HG02588 (cell line): Measurements from ENCODE around the gene SRI.

Experiments used
- ATAC-seq: cut with Tn5 transposase; IDR thresholded peaks from one replicate; pipeline ENCODE4 v1.9.1; 2021; ENCODE audit warnings: mild to moderate bottlenecking, moderate library complexity; ENCODE audit not compliant: unreplicated experiment

Gene SRI

DNA sequence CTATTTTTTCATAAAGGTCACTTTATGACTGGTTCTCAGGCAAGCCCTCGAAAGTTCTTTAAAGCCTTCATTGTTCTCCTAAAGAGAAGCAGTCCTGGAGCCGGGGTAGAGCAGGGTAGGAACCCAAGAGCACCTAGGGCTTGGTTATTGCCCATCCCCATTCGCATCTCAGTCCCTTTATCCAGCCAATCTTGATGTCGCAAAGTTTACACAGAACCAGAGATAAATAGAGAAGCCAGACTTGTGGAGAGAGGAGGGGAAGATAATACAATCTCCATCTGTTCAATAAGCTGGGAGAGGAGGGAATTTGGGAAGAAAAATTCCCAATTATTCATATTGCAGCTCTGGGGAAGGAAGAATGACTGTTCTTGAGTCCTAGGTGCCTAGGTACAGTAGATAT is 6.4 kb upstream of the SRI start:
- no peak for ATAC-seq

DNA sequence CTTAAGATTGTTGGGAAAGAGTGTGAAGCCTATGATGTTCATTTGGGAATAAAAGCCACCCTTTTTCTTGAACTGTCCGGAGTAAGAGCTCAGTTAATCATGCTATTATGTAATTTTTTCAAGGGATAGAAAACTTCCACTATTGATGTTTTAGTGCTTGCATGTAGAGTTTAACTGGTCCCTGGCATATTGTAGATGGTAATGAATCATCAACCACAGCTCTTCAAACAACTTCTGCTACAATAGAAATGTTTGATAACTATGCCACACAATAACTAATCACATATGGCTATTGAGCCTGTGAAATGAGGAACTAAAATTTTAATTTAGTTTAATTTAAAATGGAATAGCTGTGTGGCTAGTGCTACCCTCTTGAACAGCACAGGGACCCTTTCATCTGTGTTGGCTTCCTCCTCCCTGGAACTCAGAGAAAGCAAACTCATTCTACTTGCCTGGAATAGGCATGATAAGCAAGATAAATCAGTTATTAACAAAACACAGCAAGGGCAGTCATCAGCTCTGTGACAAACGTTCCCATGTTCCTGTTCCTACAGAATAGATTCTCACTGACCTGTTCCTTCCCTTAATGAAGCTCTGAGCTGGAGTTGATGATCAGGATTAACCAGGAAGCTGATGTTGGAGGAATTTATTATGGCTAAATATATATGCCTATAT is 4.9 kb upstream of the SRI start:
- ATAC-seq: no peak

DNA sequence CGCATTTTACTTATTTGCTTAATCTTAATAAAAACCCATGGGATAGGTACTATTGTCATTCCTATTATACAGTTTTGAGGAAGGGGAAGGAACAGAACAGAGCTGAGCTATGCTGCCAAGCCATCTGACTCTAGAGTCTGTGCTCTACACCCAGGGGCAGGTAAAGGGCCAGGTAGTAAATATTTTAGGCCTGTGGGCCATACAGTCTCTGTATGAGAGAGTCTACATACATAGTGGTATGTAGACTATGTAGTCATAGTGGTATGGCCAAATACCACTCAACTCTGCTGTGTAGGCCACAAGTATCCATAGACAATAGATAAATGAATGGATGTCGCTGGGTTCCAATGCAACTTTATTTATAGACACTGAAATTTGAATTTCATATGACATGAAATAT is 3.4 kb upstream of the SRI start:
- no peak for ATAC-seq

DNA sequence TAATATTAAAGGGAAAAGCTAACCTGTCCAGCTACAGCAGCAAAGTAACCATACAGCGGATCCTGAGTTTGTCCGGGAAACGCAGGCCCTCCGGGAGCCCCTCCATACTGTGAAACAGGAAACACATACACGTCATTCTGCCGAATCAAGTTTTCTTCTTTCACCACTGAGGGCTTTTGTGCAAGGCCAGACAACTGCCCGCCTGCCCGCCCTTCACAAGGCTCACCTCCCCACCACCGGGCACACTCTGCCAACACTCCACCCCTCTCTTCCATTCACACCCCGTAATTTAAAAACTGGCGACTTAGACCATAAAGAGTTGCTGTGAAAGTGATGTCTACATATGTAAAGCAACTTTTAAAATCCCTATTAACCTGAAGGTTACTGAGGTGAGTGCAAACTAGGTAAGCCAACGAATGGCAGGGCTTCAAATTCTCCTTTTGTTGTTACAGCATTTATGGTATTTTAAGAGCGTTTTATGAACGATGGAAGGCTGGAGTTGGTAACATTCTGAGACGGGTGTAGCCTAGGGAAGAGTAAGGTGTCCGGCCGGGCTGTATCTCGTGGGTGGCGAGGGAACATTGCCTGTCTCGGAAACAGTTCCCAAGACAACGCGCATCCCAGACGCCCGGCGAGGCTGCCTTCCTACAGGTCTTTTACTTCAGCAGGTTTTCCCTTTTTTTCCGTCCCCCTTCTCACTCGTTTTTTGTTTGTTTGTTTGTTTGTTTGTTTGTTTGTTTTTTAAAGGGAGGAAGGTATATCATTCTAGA is 817 bp downstream of the SRI start:
- ATAC-seq: peak; percentile 29

DNA sequence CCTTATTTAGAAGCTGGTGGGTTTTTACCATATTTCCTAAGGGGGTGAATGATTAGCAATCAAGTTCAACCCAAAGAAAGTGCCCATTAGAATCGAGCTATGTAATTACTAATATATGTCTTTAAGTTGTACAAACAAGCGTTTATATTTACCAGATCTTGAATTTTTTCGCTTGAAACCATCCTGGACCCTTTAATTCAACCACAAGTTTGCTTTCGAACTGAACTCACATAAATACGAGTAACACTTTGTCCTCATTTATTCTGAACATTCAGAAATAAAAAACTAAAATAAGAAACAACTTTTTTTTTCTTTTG is 1.5 kb downstream of the SRI start:
- no peak for ATAC-seq

DNA sequence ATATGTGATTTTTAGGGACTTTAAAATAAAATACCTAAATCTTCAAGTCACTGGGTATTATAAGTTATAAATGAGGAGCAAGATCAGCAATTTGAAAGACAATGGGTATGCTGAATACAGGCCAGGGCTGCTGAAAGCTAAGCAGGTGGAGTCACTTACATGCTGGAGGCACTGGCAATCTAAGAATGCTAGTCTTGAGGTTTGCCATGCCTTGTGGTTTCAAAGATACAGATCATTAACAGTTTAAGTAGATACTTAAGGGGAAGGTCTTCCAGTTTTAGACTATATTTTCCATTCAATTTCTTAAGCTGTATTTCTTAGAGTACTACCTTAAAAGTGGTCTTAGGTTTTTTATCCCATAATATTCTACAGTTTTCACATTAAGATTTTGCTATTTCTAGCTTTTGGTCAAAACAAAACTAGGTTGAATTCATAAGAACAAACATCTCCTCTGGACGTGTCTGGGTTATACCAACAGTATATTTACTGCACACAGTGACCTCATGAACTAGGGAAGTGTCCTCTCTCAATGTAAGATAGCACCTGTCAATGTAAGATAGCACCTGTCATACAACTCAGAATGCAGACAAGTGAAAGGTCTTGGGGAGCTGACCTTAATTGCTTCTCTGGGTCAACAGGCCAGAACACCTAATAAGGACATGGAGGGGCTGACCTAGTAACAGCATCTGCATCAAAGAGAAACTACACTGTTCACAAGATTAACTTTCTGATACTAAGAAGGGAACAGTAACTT is 2.0 kb downstream of the SRI start:
- peak; percentile 73 for ATAC-seq

DNA sequence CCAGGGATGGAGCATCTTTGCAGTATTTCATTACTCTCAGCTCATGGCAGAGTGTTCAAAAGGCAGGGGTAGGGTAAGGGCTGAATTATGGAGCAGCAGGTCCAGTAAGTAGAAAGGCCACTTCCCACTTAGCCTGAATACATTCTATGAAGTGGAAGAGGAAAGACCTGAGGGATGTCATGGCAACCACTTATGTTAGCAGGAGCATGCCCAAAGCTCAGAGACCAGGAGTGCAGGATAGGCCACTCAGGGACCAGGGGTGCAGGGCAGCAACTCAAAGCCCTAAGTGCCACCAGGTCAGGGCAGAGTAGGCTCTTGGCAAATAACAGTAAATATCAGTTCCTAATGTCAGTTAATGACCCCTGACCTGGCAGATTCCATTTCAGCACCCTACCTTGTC is 3.6 kb downstream of the SRI start:
- ATAC-seq: no peak

DNA sequence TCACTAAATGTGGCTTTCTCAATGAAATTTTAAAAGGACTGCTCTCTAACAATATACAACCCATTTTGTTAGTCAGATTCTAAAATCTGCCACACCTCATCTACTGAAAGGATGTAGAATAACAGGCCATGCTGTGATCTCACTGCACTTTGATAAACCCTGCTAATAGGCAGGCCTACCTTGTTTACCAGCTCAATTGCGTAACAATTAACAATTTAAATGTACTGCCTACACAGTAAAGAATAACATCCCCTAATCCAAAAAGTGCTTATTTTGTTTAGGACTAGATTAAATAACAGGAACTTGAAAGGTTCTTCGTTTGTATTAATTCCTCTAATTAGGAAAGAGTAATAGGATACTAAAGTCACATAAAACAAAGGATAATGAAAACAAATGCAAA is 4.5 kb downstream of the SRI start:
- ATAC-seq: no peak

DNA sequence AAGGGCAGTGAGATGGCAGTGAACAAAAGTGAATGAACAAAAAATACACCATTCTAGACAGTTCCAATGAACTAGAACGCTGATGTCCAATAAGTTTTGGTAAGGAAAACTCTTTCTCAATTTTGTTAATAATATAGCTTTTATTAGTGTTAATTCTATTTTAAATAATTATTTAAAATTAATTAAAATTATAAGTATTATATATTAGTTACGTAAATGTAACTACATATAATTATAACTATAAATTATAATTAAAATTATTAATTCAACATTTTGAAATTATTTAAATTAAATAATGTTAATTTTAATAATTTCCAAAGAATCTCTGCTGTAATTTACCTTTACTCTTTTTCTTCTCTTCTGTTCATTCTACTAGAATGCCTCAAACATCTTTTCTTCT is 5.4 kb downstream of the SRI start:
- no peak for ATAC-seq

DNA sequence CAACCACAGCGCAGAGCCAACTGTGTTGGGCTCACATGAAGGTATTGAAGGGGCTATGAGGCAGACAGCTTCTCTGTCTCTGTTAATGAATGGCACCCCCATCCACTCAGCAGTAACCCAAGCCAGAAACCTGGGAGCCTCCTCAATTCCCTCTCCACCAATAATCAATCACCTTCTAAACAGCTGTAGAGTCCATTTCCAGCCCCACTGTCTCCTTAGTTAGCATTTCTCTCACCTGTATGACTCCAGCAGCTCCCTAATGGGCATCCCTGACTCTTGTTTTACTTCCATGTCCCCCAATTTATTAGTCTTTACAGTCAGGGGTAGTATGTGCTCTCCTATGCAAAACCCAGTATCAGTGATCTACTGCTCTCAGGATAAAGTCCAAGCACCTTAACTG is 6.9 kb downstream of the SRI start:
- ATAC-seq: no peak

DNA sequence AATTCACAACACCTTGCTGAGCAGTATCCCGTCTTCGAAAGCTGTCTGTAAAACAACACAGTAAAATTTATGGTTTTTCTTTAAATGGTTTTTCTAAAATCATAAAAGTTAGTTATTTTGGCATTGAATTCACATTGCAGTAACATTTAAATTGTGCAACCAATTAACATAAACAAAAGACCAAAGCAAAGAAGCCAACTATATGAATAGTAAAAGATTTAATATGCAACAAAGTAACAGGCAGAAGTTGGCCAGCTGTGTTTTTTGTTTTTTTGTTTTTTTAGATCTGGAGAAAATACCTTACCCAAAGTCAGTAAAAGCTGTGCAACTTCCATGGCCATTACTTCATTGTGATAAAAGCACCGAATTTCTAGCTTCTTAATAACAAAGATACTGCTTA is 11.3 kb downstream of the SRI start:
- ATAC-seq: no peak

DNA sequence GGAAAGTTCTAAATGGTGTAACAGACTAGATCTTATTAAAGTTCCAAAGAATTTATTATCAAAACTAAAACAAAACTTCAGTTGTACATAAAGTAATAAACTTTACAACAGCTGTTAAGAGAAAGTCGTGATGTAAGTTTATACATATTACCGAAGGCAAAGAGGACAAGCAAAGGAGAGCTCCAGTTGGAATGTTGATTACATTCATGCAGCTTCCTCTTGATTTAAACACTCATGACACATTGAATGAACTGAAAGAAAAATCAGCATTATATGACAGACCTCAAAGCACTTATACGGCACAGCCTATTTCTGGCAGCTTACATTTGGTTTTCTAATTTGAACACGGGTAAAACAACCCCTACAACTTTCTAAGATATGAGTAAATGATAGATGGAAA is 13.6 kb downstream of the SRI start:
- ATAC-seq: no peak

DNA sequence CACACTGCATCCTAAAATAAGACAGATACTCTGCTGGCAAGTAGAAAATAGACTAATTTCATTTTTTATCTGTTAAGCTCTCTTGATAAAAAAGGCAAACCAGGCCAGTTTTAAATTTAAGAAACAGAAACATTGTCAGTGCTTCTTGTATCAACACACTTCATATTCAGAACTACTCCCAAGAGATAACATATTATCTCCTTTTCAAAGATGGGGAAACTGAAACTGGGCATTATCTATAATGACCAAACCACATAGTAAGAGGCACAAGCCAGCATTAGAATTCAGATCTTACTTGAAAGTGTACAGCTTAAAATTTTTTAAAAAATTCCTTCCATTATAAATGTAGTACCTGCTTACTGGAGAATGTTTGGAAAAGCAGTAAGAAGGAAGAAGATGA is 14.7 kb downstream of the SRI start:
- no peak for ATAC-seq

DNA sequence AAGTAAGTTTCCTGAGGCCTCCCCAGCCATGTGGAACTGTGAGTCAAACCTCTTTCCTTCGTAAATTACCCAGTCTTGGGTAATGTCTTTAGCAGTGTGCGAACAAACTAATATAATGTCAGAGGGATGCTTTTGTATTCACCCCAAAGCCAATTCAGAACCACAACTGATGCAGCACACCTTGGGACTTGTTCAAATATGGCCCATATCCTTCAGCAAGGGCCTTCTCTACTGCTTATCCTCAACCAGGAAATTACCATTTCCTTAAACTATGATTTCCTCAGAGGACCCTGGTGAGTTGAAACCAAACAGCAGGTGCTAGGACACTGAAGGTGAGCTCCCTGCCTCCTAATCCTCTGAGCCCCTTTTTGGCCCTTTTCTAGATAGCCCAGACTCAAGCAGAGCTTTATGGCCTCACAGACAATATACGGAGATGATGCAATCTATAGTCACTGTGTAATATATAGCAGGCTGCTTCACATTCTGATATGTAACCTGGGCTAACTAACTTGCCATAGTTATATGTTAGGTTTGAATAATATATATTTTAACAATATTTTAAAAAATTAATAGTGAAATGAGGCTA is 15.2 kb downstream of the SRI start:
- no peak for ATAC-seq

DNA sequence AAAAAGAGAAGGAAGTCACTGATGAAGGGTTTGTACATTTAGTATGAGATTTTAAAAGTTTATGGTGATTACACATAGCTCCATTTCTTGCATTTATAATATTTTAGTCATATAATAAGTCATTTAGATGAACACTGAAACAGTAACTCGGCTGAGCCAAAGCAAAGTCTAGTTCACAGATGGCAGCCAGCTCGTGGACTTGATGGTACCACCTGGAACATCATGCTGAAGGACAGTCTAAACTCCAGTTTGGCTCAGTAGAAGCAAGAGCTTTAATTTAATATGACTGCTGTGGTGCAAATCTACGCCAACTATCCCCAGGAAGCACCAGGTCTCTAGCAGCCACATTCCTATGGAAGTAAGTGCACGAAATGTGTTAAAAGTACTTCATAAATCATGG is 16.4 kb downstream of the SRI start:
- no peak for ATAC-seq

DNA sequence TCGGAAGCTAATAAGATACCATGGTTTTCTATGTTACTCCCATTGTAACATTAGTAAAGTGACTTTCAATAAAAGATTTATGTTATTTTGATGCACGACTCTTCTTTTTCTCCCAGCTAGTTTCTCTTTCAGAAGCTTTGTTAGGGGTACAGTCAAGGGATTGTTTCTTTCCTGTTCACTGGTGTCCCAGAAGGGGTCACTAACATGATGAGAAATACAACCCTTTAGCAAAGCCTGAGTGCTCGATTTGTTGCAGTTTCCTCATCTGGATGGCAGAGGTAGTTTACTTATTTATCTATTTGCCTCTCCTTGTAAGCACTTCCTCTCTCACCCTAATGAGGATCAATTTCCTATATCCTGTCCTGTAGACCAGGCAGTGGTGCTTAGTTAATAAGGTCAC is 17.0 kb downstream of the SRI start:
- no peak for ATAC-seq

DNA sequence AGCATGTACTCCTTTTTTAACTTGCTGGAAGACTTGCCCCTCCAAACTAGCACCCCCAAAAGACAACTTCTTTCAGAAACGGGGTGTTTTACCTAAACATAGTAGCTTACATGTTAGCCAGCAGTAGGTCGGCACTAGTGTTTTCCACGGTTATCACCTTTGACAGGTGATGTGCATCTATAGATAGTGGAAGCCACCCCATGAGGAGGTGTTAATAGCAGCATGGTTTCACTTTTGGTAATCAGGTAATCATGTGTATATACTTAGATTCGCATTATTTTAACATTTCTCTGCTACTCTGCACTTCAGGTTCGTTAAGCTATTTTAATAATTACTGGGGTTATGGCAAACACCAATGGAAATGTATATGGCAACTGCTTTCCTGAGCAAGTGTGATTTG is 17.6 kb downstream of the SRI start:
- no peak for ATAC-seq

DNA sequence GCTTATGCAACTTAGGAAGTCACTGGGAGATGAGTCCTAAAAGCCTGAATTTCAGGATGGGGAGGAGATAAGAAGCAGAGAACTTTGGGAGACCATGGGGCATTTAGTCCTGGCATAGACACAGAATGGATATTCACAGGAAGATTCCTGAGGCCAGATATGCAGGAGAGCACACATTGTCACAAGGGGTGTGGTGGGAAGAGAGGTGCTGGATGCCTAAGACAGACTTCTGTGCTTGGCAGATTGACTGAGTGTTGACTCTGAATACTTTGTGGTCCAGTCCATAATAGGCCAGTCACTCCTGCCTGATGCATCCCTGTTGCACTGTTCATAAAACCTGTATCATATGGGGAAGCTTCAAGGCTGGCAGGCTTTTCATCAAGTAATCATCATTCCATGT is 18.5 kb downstream of the SRI start:
- ATAC-seq: no peak

DNA sequence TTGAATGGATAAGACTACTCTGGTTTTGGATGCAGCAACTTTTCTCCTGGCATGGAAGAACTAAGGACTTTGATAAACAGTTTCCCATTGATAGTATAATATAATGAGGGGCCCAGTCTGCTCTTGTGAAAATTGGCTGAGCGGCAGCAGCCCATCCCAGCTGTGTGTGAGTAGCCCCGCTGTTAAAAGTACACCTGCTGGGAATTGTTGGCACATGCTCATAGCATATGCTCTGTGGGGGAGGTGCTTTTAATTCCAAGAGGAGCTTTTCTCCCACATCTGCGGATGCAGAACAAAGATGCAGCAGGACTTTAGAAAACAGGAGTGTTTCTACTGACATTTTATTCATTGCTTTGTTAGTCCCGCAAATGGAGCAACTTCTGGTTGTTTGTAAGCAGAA is 19.0 kb downstream of the SRI start:
- ATAC-seq: no peak

DNA sequence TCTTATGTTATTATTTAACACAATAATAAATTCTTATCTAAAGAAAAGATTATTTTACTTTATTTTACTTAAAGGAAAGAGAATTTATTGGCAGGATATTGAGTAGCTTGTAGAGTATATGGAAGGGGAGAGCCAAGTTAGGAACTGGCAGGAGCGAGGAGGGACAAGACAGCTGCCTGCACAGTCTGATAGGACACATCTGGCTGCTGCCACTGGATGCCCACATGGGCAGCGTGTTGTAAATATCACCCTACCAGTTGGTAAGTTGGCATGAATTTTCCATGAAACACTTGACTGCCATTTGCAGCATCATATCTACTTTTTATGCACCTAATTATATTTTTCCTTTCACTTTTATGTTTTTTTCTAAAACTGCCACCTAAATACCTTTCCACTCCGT is 19.6 kb downstream of the SRI start:
- ATAC-seq: no peak

DNA sequence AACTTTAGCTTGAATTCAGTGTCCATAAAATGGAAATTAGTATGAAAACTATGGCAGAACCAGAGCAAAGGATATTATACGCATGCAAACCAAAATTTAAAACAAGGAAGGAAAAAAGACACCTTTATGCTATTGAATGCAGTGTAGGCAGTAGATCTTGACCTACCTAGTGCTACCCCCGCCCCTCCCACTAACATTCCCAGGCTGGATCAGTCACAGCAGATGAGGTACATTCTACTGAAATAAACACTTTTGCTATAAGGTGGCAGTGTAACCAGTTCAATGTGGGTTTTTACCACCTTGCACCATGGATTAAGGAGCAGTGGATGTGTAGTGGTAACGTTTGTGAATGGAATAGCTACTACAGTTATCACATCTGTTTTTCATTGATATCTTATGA is 27.9 kb downstream of the SRI start:
- no peak for ATAC-seq

DNA sequence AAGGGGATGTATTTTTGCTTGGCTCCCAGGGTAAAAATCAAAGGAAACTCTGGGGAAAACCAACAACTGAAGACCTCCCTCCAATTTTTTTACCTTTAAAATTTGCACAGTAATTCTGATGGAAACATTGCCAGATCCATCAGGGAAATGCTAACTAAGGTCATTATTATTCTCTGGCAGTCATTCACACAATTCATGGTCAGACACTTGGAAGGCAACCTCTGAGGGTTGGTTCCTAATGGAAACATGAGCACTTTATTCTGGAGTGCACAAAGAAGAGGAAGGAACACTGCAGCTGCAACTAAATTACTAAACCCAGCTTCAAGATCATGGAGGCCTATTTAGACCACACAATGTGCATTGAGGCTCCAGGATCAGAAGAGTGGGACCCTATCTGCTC is 34.2 kb downstream of the SRI start:
- ATAC-seq: no peak
